ENCODE data around the gene NHEJ1. TPM values are rescaled to one million over a fixed set of nuclear protein-coding genes. Genes with fewer than 3 reads are reported as not detected.

Gene NHEJ1
- total and polyA plus RNA-seq, 2 of the 13 experiments (the other 11 are each of a cell fraction or from before 2014, with no cell fraction given) = 30.0 to 30.7 TPM

DNA sequence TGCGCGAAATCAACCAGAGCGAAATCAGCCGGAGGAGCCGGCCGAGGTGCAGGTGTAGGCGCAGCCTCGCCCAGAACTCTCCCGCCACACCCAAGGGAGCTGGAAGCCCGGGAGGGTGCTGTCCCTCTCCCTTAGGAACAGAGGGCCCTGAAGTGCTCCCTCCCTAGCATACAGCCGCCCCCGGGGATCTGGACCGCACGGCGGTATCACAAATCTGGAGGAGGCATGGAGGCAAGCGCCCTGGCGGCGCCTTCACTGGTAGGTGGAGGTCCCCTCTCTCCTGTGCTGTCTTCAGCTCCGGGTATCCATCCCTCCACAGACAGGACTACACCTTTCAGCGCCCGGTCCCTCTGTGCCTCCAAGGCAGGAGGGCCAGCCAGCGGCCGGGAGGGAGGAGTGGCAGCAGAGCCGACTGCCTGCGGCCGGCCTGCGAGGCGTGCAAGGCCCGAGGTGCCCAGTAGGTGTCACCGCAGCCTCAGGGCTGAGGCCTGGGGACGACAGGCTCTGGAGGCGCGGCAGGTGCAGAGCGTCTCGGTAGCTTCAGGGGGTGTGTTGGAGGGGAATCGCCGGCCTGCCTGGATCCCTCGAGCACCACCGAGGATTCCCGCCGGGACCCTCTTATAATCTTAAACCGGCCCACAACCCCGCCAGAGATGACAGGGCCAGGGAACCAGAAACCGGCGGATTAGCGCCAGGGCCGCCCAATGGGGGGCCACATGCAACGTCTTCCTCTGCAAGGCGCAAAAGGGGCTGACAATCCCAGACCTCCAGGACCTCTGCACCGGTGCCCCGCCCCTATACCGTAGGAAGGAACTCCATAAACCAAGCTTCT is 102.7 kb downstream of the NHEJ1 start (continued):
- TF ChIP-seq, protein P1, sequence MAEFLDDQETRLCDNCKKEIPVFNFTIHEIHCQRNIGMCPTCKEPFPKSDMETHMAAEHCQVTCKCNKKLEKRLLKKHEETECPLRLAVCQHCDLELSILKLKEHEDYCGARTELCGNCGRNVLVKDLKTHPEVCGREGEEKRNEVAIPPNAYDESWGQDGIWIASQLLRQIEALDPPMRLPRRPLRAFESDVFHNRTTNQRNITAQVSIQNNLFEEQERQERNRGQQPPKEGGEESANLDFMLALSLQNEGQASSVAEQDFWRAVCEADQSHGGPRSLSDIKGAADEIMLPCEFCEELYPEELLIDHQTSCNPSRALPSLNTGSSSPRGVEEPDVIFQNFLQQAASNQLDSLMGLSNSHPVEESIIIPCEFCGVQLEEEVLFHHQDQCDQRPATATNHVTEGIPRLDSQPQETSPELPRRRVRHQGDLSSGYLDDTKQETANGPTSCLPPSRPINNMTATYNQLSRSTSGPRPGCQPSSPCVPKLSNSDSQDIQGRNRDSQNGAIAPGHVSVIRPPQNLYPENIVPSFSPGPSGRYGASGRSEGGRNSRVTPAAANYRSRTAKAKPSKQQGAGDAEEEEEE (CRISPR knock-in tag; IDR thresholded peaks at IDR 0.05; ENCODE audit: borderline replicate concordance) = no peak
- TF ChIP-seq RBAK (CRISPR knock-in tag; IDR thresholded peaks at IDR 0.05) (no peak), ZFP37 (CRISPR knock-in tag; IDR thresholded peaks at IDR 0.05; ENCODE audit: borderline replicate concordance) (no peak), HOXA5 (CRISPR knock-in tag; IDR thresholded peaks at IDR 0.05) (peak; percentile 88; the same call in 1 of the 2 replicates), DR1 (CRISPR knock-in tag; IDR thresholded peaks at IDR 0.05) (no peak), NFE2 (CRISPR knock-in tag; IDR thresholded peaks at IDR 0.05) (no peak), ONECUT2 (CRISPR knock-in tag; IDR thresholded peaks at IDR 0.05) (no peak), ZBTB7A (CRISPR knock-in tag; IDR thresholded peaks at IDR 0.05) (0 out of 2 replicates have a peak, but pooled peaks have one; percentile 51), PCBP1 (IDR thresholded peaks at IDR 0.05; ENCODE audit: borderline replicate concordance, low read depth, low read length) (no peak), ZNF260 (CRISPR knock-in tag; IDR thresholded peaks at IDR 0.05; ENCODE audit: borderline replicate concordance, low read depth) (no peak), IKZF4 (CRISPR knock-in tag; IDR thresholded peaks at IDR 0.05; ENCODE audit: borderline replicate concordance, low read depth, not compliant biosample characterization) (no peak), TBX2 (CRISPR knock-in tag; IDR thresholded peaks at IDR 0.05; ENCODE audit: borderline replicate concordance) (peak; percentile 58), NPAS2 (CRISPR knock-in tag; IDR thresholded peaks at IDR 0.05; ENCODE audit: borderline replicate concordance) (no peak), ZNF768 (CRISPR knock-in tag; IDR thresholded peaks at IDR 0.05) (peak; percentile 61), PHF21A (CRISPR knock-in tag; IDR thresholded peaks at IDR 0.05) (no peak), ZNF3 (CRISPR knock-in tag; IDR thresholded peaks at IDR 0.05) (no peak)
- TF ChIP-seq, protein P2, sequence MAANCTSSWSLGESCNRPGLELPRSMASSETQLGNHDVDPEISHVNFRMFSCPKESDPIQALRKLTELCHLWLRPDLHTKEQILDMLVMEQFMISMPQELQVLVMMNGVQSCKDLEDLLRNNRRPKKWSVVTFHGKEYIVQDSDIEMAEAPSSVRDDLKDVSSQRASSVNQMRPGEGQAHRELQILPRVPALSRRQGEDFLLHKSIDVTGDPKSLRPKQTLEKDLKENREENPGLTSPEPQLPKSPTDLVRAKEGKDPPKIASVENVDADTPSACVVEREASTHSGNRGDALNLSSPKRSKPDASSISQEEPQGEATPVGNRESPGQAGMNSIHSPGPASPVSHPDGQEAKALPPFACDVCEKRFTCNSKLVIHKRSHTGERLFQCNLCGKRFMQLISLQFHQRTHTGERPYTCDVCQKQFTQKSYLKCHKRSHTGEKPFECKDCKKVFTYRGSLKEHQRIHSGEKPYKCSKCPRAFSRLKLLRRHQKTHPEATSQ (CRISPR knock-in tag; IDR thresholded peaks at IDR 0.05; ENCODE audit: borderline replicate concordance) = no peak
- TF ChIP-seq, protein P3, sequence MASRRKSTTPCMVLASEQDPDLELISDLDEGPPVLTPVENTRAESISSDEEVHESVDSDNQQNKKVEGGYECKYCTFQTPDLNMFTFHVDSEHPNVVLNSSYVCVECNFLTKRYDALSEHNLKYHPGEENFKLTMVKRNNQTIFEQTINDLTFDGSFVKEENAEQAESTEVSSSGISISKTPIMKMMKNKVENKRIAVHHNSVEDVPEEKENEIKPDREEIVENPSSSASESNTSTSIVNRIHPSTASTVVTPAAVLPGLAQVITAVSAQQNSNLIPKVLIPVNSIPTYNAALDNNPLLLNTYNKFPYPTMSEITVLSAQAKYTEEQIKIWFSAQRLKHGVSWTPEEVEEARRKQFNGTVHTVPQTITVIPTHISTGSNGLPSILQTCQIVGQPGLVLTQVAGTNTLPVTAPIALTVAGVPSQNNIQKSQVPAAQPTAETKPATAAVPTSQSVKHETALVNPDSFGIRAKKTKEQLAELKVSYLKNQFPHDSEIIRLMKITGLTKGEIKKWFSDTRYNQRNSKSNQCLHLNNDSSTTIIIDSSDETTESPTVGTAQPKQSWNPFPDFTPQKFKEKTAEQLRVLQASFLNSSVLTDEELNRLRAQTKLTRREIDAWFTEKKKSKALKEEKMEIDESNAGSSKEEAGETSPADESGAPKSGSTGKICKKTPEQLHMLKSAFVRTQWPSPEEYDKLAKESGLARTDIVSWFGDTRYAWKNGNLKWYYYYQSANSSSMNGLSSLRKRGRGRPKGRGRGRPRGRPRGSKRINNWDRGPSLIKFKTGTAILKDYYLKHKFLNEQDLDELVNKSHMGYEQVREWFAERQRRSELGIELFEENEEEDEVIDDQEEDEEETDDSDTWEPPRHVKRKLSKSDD (CRISPR knock-in tag; IDR thresholded peaks at IDR 0.05; ENCODE audit: low read depth) = no peak
- TF ChIP-seq, protein P4, sequence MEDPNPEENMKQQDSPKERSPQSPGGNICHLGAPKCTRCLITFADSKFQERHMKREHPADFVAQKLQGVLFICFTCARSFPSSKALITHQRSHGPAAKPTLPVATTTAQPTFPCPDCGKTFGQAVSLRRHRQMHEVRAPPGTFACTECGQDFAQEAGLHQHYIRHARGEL (CRISPR knock-in tag; IDR thresholded peaks at IDR 0.05) = no peak
- TF ChIP-seq, protein P5, sequence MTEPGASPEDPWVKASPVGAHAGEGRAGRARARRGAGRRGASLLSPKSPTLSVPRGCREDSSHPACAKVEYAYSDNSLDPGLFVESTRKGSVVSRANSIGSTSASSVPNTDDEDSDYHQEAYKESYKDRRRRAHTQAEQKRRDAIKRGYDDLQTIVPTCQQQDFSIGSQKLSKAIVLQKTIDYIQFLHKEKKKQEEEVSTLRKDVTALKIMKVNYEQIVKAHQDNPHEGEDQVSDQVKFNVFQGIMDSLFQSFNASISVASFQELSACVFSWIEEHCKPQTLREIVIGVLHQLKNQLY (CRISPR knock-in tag; IDR thresholded peaks at IDR 0.05) = peak; percentile 16; the same call in 1 of the 2 replicates
- TF ChIP-seq, protein P6, sequence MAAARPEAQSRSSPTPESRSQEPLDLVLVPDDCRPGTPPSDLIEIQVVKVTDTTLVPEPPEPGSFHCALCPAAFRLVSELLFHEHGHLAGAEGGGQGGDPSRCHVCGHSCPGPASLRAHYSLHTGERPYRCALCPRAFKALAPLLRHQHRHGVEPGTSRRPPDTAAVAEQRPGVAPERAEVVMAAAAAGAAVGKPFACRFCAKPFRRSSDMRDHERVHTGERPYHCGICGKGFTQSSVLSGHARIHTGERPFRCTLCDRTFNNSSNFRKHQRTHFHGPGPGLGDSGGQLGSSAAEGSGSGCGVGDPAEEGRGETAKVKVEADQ (CRISPR knock-in tag; IDR thresholded peaks at IDR 0.05; ENCODE audit: borderline replicate concordance) = no peak

Measured in HepG2 (cell line).